ENCODE results near the gene NEDD4. TPM values are rescaled to one million over a fixed set of nuclear protein-coding genes. Genes with fewer than 3 reads are reported as not detected.

Gene NEDD4
- total RNA-seq, 1 experiment from 2014 or later: 18.8 TPM

DNA sequence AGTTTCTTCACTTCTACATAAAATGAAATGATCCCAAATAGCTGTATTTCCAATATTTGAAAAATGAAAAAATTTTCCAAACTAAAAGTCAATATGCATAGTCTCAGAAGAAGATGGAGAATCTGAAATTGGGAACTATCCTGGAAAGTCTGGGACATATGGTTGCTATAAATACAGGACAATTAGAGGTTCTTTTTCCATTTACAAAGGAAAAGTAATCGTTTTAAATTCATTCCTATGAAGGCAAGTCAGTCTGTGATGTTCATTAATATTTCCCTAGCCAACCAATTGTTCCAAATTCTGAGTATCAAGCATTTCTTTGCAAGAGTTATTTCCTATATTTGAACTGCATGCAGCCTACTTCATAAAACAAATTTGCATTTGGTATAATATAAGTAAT, 102.2 kb downstream of the NEDD4 start:
- Histone ChIP-seq H3K9me3 (ENCODE audit: control insufficient read depth, insufficient read depth, low read depth, low read length) (no peaks in the 10 kb centered on the region), H3K36me3 (ENCODE audit: control insufficient read depth, insufficient read depth, low read length) (no peaks in the 10 kb centered on the region), H3K27ac (ENCODE audit: low read length) (no peak overlapping the region), H3K4me1 (ENCODE audit: control insufficient read depth, insufficient read depth, low read length) (peaks cover 12% of the 10 kb centered on the region), H3K4me3 (ENCODE audit: low read depth in 2 of 2, low read length in 2 of 2) (no peak overlapping the region), H3K27me3 (ENCODE audit: control insufficient read depth, insufficient read depth, low read length) (no peaks in the 10 kb centered on the region)
- in situ Hi-C loops (cut with HindIII; ENCODE audit: low pct_unique_long_range_greater_than_20kb, low sequenced_read_pairs): no loop called here
- TF ChIP-seq TCF7L2 (IDR thresholded peaks at IDR 0.05; ENCODE audit: low read depth, low read length): no peak
- TF ChIP-seq CTCF (IDR thresholded peaks at IDR 0.05): no peak
- TF ChIP-seq, protein P1, sequence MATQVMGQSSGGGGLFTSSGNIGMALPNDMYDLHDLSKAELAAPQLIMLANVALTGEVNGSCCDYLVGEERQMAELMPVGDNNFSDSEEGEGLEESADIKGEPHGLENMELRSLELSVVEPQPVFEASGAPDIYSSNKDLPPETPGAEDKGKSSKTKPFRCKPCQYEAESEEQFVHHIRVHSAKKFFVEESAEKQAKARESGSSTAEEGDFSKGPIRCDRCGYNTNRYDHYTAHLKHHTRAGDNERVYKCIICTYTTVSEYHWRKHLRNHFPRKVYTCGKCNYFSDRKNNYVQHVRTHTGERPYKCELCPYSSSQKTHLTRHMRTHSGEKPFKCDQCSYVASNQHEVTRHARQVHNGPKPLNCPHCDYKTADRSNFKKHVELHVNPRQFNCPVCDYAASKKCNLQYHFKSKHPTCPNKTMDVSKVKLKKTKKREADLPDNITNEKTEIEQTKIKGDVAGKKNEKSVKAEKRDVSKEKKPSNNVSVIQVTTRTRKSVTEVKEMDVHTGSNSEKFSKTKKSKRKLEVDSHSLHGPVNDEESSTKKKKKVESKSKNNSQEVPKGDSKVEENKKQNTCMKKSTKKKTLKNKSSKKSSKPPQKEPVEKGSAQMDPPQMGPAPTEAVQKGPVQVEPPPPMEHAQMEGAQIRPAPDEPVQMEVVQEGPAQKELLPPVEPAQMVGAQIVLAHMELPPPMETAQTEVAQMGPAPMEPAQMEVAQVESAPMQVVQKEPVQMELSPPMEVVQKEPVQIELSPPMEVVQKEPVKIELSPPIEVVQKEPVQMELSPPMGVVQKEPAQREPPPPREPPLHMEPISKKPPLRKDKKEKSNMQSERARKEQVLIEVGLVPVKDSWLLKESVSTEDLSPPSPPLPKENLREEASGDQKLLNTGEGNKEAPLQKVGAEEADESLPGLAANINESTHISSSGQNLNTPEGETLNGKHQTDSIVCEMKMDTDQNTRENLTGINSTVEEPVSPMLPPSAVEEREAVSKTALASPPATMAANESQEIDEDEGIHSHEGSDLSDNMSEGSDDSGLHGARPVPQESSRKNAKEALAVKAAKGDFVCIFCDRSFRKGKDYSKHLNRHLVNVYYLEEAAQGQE (IDR thresholded peaks at IDR 0.05; ENCODE audit: insufficient read depth in 1 of 2, low read depth in 2 of 2, low read length in 1 of 2): no peak
- no peak for TF ChIP-seq SIN3A (IDR thresholded peaks at IDR 0.05; ENCODE audit: borderline replicate concordance, insufficient read depth, low read depth, low read length)
- no peak for TF ChIP-seq POLR2AphosphoS5 (IDR thresholded peaks at IDR 0.05; ENCODE audit: low read depth, low read length)
- BruUV-seq (replicated peaks): no TSS peak
- intact Hi-C loops (cut with micrococcal nuclease; ENCODE audit: unreplicated experiment): no loop called here
- CTCF ChIA-PET: no interaction called here
- DNase-seq (ENCODE audit: low read depth, low spot score): no peak
- POLR2A ChIA-PET: no interaction called here
- ATAC-seq: no peak

GRCh38 chr15:55884223-55884622, 109.2 kb downstream of the NEDD4 start:
- ATAC-seq (no peak), DNase-seq (ENCODE audit: low read depth, low spot score) (no peak)
- no peaks in the 10 kb centered on the region for H3K9me3 ChIP-seq (ENCODE audit: control insufficient read depth, insufficient read depth, low read depth, low read length)
- no peaks in the 10 kb centered on the region for H3K27me3 ChIP-seq (ENCODE audit: control insufficient read depth, insufficient read depth, low read length)
- TF ChIP-seq POLR2AphosphoS5 (IDR thresholded peaks at IDR 0.05; ENCODE audit: low read depth, low read length): no peak
- TF ChIP-seq TCF7L2 (IDR thresholded peaks at IDR 0.05; ENCODE audit: low read depth, low read length): no peak
- TF ChIP-seq, protein P1 (IDR thresholded peaks at IDR 0.05; ENCODE audit: insufficient read depth in 1 of 2, low read depth in 2 of 2, low read length in 1 of 2): no peak
- no peak for TF ChIP-seq CTCF (IDR thresholded peaks at IDR 0.05)
- TF ChIP-seq SIN3A (IDR thresholded peaks at IDR 0.05; ENCODE audit: borderline replicate concordance, insufficient read depth, low read depth, low read length): no peak
- CTCF ChIA-PET: no interaction called here
- no TSS peak for BruUV-seq (replicated peaks)
- no peak overlapping the region for H3K4me3 ChIP-seq (ENCODE audit: low read depth in 2 of 2, low read length in 2 of 2)
- intact Hi-C loops (cut with micrococcal nuclease; ENCODE audit: unreplicated experiment) (no loop called here), in situ Hi-C loops (cut with HindIII; ENCODE audit: low pct_unique_long_range_greater_than_20kb, low sequenced_read_pairs) (no loop called here)
- POLR2A ChIA-PET: no interaction called here
- no peaks in the 10 kb centered on the region for H3K4me1 ChIP-seq (ENCODE audit: control insufficient read depth, insufficient read depth, low read length)
- H3K27ac ChIP-seq (ENCODE audit: low read length): no peak overlapping the region
- H3K36me3 ChIP-seq (ENCODE audit: control insufficient read depth, insufficient read depth, low read length): no peaks in the 10 kb centered on the region

Measured in Panc1 (cell line).